NCI-H82 (cell line): ENCODE results near the gene ACRV1.

Experiments used
- DNase-seq: peaks from one replicate; lab custom pipeline; 2025; lab: John Stamatoyannopoulos, UW

ACRV1 gene

GRCh38 chr11:125649465-125650166 is 31.0 kb downstream of the ACRV1 start:
- DNase-seq = no peak

- no peak for DNase-seq
Measured at GRCh38 chr11:125645871-125646270, 34.8 kb downstream of the ACRV1 start.

GRCh38 chr11:125638315-125638714 is 42.3 kb downstream of the ACRV1 start:
- no peak for DNase-seq

GRCh38 chr11:125637840-125638239 is 42.8 kb downstream of the ACRV1 start:
- DNase-seq = no peak

- no peak for DNase-seq
Measured at GRCh38 chr11:125627236-125627910, 53.3 kb downstream of the ACRV1 start.

- DNase-seq = peak; percentile 90
Measured at GRCh38 chr11:125626288-125626950, 54.2 kb downstream of the ACRV1 start.

- DNase-seq = peak; percentile 92
Measured at GRCh38 chr11:125625630-125626287, 54.9 kb downstream of the ACRV1 start.

GRCh38 chr11:125625225-125625629 is 55.4 kb downstream of the ACRV1 start:
- no peak for DNase-seq

GRCh38 chr11:125624756-125625213 is 55.9 kb downstream of the ACRV1 start, which contains the start of gene CHEK1:
TSS of gene CHEK1 (plus strand) at chr11:125625163. CDS start at chr11:125626769, 1,606 bp downstream.
- peak; percentile 5 for DNase-seq

GRCh38 chr11:125623064-125623463 is 57.6 kb downstream of the ACRV1 start:
- peak; percentile 2 for DNase-seq

GRCh38 chr11:125621995-125622394 is 58.7 kb downstream of the ACRV1 start:
- no peak for DNase-seq
